H1 (cell line): Measurements from ENCODE around the gene TMEM125. TPM values are rescaled to one million over a fixed set of nuclear protein-coding genes. Genes with fewer than 3 reads are reported as not detected.
A peak's percentile ranks its signal among the peaks of the same experiment; 100 is the strongest.

Experiments used
- CTCF ChIA-PET: fragments of 300-600 bp; sonication (Branson Sonifier 250); formaldehyde crosslinking; loops from one replicate; lab custom pipeline; 2021; ENCODE audit not compliant: partially characterized antibody; lab: Charles Lee
- POLR2A ChIA-PET: fragments of 300-600 bp; sonication (Branson Sonifier 250); formaldehyde crosslinking; loops from one replicate; lab custom pipeline; 2021; ENCODE audit warnings: inconsistent platforms; ENCODE audit not compliant: partially characterized antibody; lab: Charles Lee
- DNase-seq, 2 experiments: peaks; one replicate each; pipeline versions ENCODE4 v3.0.0 to v3.0.0-alpha.2; 2010 to 2022; ENCODE audit warnings: low spot score in 2 of 2, low read depth in 1 of 2, mixed read lengths in 1 of 2
- FAIRE-seq: peaks from 2 replicates; lab custom pipeline; 2011; peaks lifted over from hg19 to GRCh38; lab: Jason Lieb, UNC
- H2AFZ ChIP-seq: 2 replicates; pipeline ENCODE4 v1.8.1; 2012; ENCODE audit warnings: low read length, inconsistent platforms
- H2AK5ac ChIP-seq: 2 replicates; pipeline ENCODE4 v1.6.1; 2013; ENCODE audit warnings: low read depth, low read length
- H2BK120ac ChIP-seq: replicated peaks from 2 replicates; pipeline ENCODE3; 2013; ENCODE audit warnings: low read depth, low read length, inconsistent platforms
- H2BK12ac ChIP-seq: 2 replicates; pipeline ENCODE4 v1.6.1; 2013; ENCODE audit warnings: low read depth, low read length
- H2BK15ac ChIP-seq: 2 replicates; pipeline ENCODE4 v1.6.1; 2013; ENCODE audit warnings: low read length
- H2BK20ac ChIP-seq: 2 replicates; pipeline ENCODE4 v1.6.1; 2013; ENCODE audit warnings: low read length
- H2BK5ac ChIP-seq: 2 replicates; pipeline ENCODE4 v1.6.1; 2013; ENCODE audit warnings: low read depth, low read length
- H3K14ac ChIP-seq: 2 replicates; pipeline ENCODE4 v1.6.1; 2013; ENCODE audit warnings: inconsistent platforms; ENCODE audit not compliant: insufficient read length
- H3K18ac ChIP-seq: 2 replicates; pipeline ENCODE4 v1.6.1; 2013; ENCODE audit warnings: low read length; ENCODE audit errors: extremely low read depth
- H3K23ac ChIP-seq: 2 replicates; pipeline ENCODE4 v1.6.1; 2013; ENCODE audit warnings: inconsistent platforms; ENCODE audit not compliant: insufficient read length
- H3K23me2 ChIP-seq: 2 replicates; pipeline ENCODE4 v1.6.1; 2013; ENCODE audit warnings: low read depth, low read length
- H3K27ac ChIP-seq: 2 replicates; pipeline ENCODE4 v1.6.1; 2011; ENCODE audit warnings: low read depth, low read length, inconsistent platforms
- H3K27me3 ChIP-seq, 4 experiments: replicated peaks in 1 of 4; 1 replicate in 1 of 4; 2 replicates in 3 of 4; pipeline versions ENCODE4 v1.6.1 to v1.8.1; 2011 to 2013; ENCODE audit warnings: low read length in 3 of 4, mild to moderate bottlenecking in 3 of 4, inconsistent platforms in 2 of 4, mixed read lengths in 2 of 4, moderate library complexity in 1 of 4; ENCODE audit not compliant: control insufficient read depth in 3 of 4, insufficient read depth in 3 of 4; ENCODE audit errors: extremely low read depth in 1 of 4
- H3K36me3 ChIP-seq, 4 experiments: 2 replicates each; pipeline versions ENCODE4 v1.6.1 to v1.8.1; 2011 to 2013; ENCODE audit warnings: mild to moderate bottlenecking in 4 of 4, low read length in 3 of 4, moderate library complexity in 2 of 4, control low read depth in 1 of 4, inconsistent platforms in 1 of 4; ENCODE audit not compliant: insufficient read depth in 4 of 4, control insufficient read depth in 2 of 4
- H3K4ac ChIP-seq: replicated peaks from 2 replicates; pipeline ENCODE3; 2013; ENCODE audit warnings: low read length, low read depth, mixed read lengths, inconsistent platforms; ENCODE audit not compliant: insufficient read length
- H3K4me1 ChIP-seq, 4 experiments: replicated peaks in 1 of 4; 1 replicate in 1 of 4; 2 replicates in 3 of 4; pipeline versions ENCODE4 v1.6.1 to v1.8.1; 2011 to 2013; ENCODE audit warnings: low read length in 3 of 4, inconsistent platforms in 2 of 4, mixed read lengths in 1 of 4; ENCODE audit not compliant: insufficient read depth in 4 of 4, control insufficient read depth in 3 of 4
- H3K4me2 ChIP-seq, 2 experiments: 2 replicates each; pipeline versions ENCODE4 v1.6.1 to v1.8.1; 2011 to 2013; ENCODE audit warnings: low read depth in 2 of 2, low read length in 2 of 2, control low read depth in 1 of 2, inconsistent platforms in 1 of 2, mild to moderate bottlenecking in 1 of 2; ENCODE audit not compliant: insufficient read depth in 1 of 2
- H3K4me3 ChIP-seq, 4 experiments: fragments of 200-600, 300-600 bp in 1 of 4; sonication (generic), shearing (Covaris generic), sonication (Bioruptor Twin) in 1 of 4; 2 replicates each; pipeline versions ENCODE4 v1.5.1 to v1.8.1; 2011 to 2016; ENCODE audit warnings: low read length in 4 of 4, low read depth in 3 of 4, control low read depth in 2 of 4, inconsistent platforms in 2 of 4, mild to moderate bottlenecking in 2 of 4, mixed read lengths in 1 of 4, moderate library complexity in 1 of 4; ENCODE audit not compliant: insufficient read depth in 2 of 4; ENCODE audit errors: extremely low read depth in 1 of 4
- H3K56ac ChIP-seq: replicated peaks from 2 replicates; pipeline ENCODE3; 2013; ENCODE audit warnings: low read depth, mild to moderate bottlenecking, mixed read lengths, low read length, inconsistent platforms; ENCODE audit not compliant: insufficient read length
- H3K79me1 ChIP-seq: 2 replicates; pipeline ENCODE4 v1.6.1; 2013; ENCODE audit warnings: low read depth, low read length, control low read depth
- H3K79me2 ChIP-seq, 2 experiments: 2 replicates each; pipeline versions ENCODE4 v1.6.1 to v1.8.1; 2012 to 2013; ENCODE audit warnings: low read length in 2 of 2, mild to moderate bottlenecking in 2 of 2, inconsistent platforms in 1 of 2; ENCODE audit not compliant: insufficient read depth in 2 of 2, control insufficient read depth in 1 of 2
- H3K9ac ChIP-seq, 4 experiments: replicated peaks in 1 of 4; 1 replicate in 1 of 4; 2 replicates in 3 of 4; pipeline versions ENCODE4 v1.6.1 to v1.8.1; 2011 to 2013; ENCODE audit warnings: low read depth in 3 of 4, low read length in 3 of 4, control low read depth in 2 of 4, mild to moderate bottlenecking in 2 of 4, moderate library complexity in 2 of 4, inconsistent platforms in 1 of 4; ENCODE audit errors: extremely low read depth in 1 of 4
- H3K9me3 ChIP-seq, 2 experiments: 2 replicates each; pipeline versions ENCODE4 v1.6.1 to v1.8.1; 2012 to 2013; ENCODE audit warnings: mild to moderate bottlenecking in 2 of 2, moderate library complexity in 2 of 2, control low read depth in 1 of 2, inconsistent platforms in 1 of 2, low read depth in 1 of 2, low read length in 1 of 2, mixed read lengths in 1 of 2; ENCODE audit not compliant: insufficient read depth in 2 of 2
- H4K20me1 ChIP-seq, 2 experiments: replicated peaks in 1 of 2; 2 replicates each; pipeline versions ENCODE3 to v1.8.1; 2011 to 2013; ENCODE audit warnings: inconsistent platforms in 2 of 2, low read length in 2 of 2, mild to moderate bottlenecking in 1 of 2; ENCODE audit not compliant: insufficient read depth in 2 of 2, control insufficient read depth in 1 of 2
- H4K5ac ChIP-seq: 2 replicates; pipeline ENCODE4 v1.6.1; 2013; ENCODE audit warnings: low read length, low read depth, mixed read lengths, inconsistent platforms; ENCODE audit not compliant: insufficient read length
- H4K8ac ChIP-seq: 2 replicates; pipeline ENCODE4 v1.8.0; 2013; ENCODE audit warnings: mild to moderate bottlenecking, moderate library complexity, low read length, inconsistent platforms; ENCODE audit not compliant: insufficient read depth; ENCODE audit errors: extremely low read depth
- H4K91ac ChIP-seq: replicated peaks from 2 replicates; pipeline ENCODE3; 2013; ENCODE audit warnings: low read length, mixed read lengths, inconsistent platforms; ENCODE audit not compliant: insufficient read length
- EGR1 ChIP-seq: IDR thresholded peaks from 2 replicates; pipeline ENCODE4 v1.6.1; 2011; ENCODE audit warnings: low read depth, low read length, borderline replicate concordance
- KDM1A ChIP-seq: fragments of 200-600, 300-600 bp; sonication (generic); IDR thresholded peaks from 2 replicates; pipeline ENCODE4 v1.7.1; 2016; ENCODE audit warnings: mild to moderate bottlenecking, low read length, borderline replicate concordance
- RAD21 ChIP-seq, 2 experiments: IDR thresholded peaks in 1 of 2; conservative IDR thresholded peaks in 1 of 2; 2 replicates each; pipeline ENCODE4 v1.6.1; 2011; ENCODE audit warnings: low read depth in 2 of 2, low read length in 2 of 2, improper control_type of control experiment in 1 of 2, inconsistent platforms in 1 of 2, mild to moderate bottlenecking in 1 of 2, moderate library complexity in 1 of 2
- WGBS, 2 experiments: shearing (Covaris generic) in 1 of 2; methylation state at CpG; one replicate each; pipeline versions ENCODE4 v1.1.6 to v1.1.7; 2013 to 2015; ENCODE audit warnings: low lambda C conversion rate in 2 of 2, mixed read lengths in 2 of 2, inconsistent platforms in 1 of 2, low coverage in 1 of 2, missing lambda C conversion rate in 1 of 2; ENCODE audit not compliant: insufficient replicate concordance in 2 of 2, insufficient coverage in 1 of 2, insufficient read length in 1 of 2; ENCODE audit errors: extremely low coverage in 1 of 2, missing lambda C conversion rate in 1 of 2; 5-methylcytosine and 5-hydroxymethylcytosine counted together
- polyA plus RNA-seq, 7 experiments: library from polyadenylated mRNA; depleted of rRNA in 3 of 7; stranded (reverse) in 5 of 7; unstranded in 2 of 7; fragments of >200 nt in 5 of 7; fragments of 200-250 nt in 2 of 7; gene quantifications; 1 replicate in 5 of 7; 2 replicates in 1 of 7; 4 replicates in 1 of 7; pipeline versions ENCODE4 v1.2.1 to v1.2.3, GENCODE V29; 2011 to 2013; ENCODE audit warnings: missing spikeins in 2 of 7, mixed read lengths in 2 of 7
- total RNA-seq: library from RNA; stranded (reverse); fragmentation: NEBNext Ultra II Directional; extraction: Animal tissue kit (Norgen Biotek cat#: 25700); gene quantifications from 2 replicates; pipeline ENCODE4 v1.2.1, GENCODE V29; 2021

The TMEM125 gene
- total and polyA plus RNA-seq, 2 of the 8 experiments (the other 6 are each of a cell fraction or from before 2014, with no cell fraction given): 26.5 to 46.7 TPM

GRCh38 chr1:43300378-43301094 lies 30.8 kb downstream of the TMEM125 start, which contains the start of gene TIE1:
Gene TIE1 (plus strand): TSS chr1:43300982. CDS start chr1:43301072, 90 bp downstream.
- H3K27ac ChIP-seq: no peak within 1 kb of the TSS
- no peaks in the 10 kb centered on the region for H3K9me3 ChIP-seq
- H4K20me1 ChIP-seq: no peaks in the 10 kb centered on the region
- 76% methylated on average over 9 of the region's 10 CpGs; no CpG with 5 or more reads in 1 of the 2 experiments for WGBS, 2 experiments
- CTCF ChIA-PET: interaction anchor here (1.3 kb wide), 1 partner anchor 15 kb away, joined by 3 read pairs; the partner anchor contains the start of gene C1orf210
- FAIRE-seq: no peak
- DNase-seq: no peak
- H3K56ac ChIP-seq: no peak within 1 kb of the TSS
- no peaks in the 10 kb centered on the region for H3K36me3 ChIP-seq
- H2AFZ ChIP-seq: no peak within 1 kb of the TSS
- no peak within 1 kb of the TSS for H3K9ac ChIP-seq
- no peaks in the 10 kb centered on the region; the same call in 1 of the 2 replicates for H3K23me2 ChIP-seq
- no peak within 1 kb of the TSS for H3K14ac ChIP-seq
- H2BK12ac ChIP-seq: peak within 1 kb of the TSS; percentile 71; the same call in 1 of the 2 replicates
- peaks cover 0 to 6% (median 2%) of the 10 kb centered on the region in 4 experiments; a peak in 4 of 7 replicates for H3K4me1 ChIP-seq
- no peak within 1 kb of the TSS for H3K4me2 ChIP-seq
- H4K5ac ChIP-seq: no peak within 1 kb of the TSS
- no peak within 1 kb of the TSS for H3K23ac ChIP-seq
- no peak within 1 kb of the TSS for H3K18ac ChIP-seq
- no peaks in the 10 kb centered on the region for H3K79me2 ChIP-seq
- no peaks in the 10 kb centered on the region for H3K79me1 ChIP-seq
- H4K91ac ChIP-seq: peak within 1 kb of the TSS; percentile 62
- POLR2A ChIA-PET: interaction anchor here (1.1 kb wide), 1 partner anchor 24 kb away, joined by 4 read pairs; no protein-coding TSS in a partner anchor
- H2BK5ac ChIP-seq: no peak within 1 kb of the TSS
- no peak within 1 kb of the TSS for H3K4ac ChIP-seq
- H2BK15ac ChIP-seq: no peak within 1 kb of the TSS
- peak within 1 kb of the TSS; percentile 40 for H4K8ac ChIP-seq
- H3K4me3 ChIP-seq: no peak within 1 kb of the TSS
- H2BK120ac ChIP-seq: no peak within 1 kb of the TSS
- TF ChIP-seq EGR1 (no peak), RAD21 (IDR thresholded peaks at IDR 0.05 in 1 of 2, conservative IDR thresholded peaks at IDR 0.05 in 1 of 2; ENCODE audit: low read depth in 2 of 2, low read length in 2 of 2) (no peak), KDM1A (0 out of 2 replicates have a peak, but pooled peaks have one; percentile 39)
- H2AK5ac ChIP-seq: no peak within 1 kb of the TSS
- H3K27me3 ChIP-seq: no peaks in the 10 kb centered on the region
- H2BK20ac ChIP-seq: peak within 1 kb of the TSS; percentile 62
